ENCODE measurements around the gene KCNN3.

KCNN3 gene

DNA sequence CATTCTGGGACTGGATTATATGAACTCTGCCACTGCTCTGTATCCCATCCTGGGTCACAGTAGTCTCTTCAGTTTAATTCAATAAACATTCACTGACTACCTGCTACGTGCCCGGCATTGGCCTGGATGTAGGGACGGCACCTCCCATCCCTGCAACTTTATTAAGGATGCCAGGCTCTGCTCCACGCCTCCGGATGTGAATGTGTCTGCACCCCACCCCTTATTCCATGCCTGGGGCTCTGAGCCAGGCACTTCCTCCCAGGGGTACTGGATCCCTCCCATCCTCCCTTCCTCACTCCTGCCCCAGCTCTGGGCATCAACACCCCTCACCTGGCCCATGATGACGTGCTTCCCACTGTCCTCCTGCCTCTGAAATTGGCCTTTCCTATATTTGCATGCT is 53.7 kb downstream of the KCNN3 start:
- DNase-seq (ENCODE audit: low spot score) = no peak

DNA sequence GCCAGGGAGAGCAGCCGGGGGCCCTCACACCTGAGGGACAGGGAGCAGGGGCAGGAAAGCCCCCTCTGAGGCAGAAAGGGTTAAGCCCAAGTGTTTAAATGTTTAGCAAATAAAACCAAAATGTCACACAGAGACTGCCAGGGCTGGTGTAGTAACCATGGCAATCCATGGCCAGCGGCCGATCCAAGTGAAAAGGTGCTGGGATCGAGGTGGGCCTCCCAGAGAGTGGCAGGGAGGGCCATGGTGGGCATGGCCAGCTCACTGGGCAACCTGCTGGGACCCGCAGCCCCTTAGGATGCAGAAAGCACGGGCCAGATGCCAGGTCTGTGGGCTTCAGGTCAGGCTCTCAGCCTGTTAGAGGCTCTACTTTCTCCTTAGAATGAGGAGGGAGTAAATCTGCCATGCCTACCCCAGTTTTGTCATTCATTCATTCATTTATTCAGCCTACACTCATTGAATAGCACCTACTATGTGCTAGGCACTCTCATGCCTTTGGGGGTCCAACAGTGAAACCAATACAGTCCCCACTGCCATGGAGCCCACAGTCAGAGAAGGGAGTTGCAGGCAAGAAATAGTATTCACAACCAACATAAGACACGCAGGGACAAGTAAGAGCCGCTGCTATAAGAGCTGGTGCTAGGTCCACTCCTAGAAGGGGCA is 56.1 kb downstream of the KCNN3 start:
- no peak for DNase-seq (ENCODE audit: low spot score)

DNA sequence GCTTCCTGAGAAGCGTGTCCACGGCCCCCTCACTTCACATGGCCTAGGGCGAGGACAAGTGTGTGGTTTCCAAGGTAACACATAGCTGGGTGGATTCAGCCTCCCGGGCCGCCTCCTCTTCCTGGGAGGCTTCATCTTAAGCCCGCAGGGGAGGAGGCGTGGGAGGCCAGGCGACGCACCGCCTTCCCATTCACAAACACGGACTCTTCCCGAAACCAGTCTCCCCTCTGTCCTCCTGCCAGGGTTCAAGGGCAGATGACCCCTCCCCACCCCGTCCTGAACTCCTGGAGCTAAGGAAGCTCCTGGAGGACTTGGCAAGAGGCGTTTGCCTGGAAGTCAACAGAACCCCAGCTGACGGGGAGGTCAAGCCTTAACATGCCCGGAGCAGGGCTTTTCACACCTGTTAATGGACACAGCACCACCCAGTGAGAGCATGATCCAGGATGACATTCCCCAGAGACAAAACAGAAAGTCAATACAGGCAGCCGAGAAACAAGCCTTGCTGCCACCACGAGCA is 56.7 kb downstream of the KCNN3 start:
- no peak for DNase-seq (ENCODE audit: low spot score)

DNA sequence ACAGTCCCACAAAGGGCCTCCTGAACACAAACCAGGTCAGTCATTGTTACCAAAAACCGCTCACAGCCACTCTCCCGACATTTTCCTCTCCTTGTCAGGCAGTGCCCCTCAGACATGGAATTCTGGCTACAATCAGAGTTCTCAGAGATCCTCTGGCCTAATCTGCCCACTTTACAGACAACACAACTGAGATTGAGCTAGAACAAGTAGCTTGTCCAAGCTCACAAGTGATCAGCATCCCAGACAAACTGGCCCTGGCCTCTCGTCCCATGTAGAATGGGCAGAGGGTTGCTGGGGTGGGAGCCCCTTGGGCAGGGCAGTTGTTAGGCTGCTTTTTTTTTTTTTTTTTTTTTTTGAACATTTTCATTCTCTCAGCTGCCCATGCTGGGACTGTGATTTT is 57.2 kb downstream of the KCNN3 start:
- DNase-seq (ENCODE audit: low spot score) = no peak

DNA sequence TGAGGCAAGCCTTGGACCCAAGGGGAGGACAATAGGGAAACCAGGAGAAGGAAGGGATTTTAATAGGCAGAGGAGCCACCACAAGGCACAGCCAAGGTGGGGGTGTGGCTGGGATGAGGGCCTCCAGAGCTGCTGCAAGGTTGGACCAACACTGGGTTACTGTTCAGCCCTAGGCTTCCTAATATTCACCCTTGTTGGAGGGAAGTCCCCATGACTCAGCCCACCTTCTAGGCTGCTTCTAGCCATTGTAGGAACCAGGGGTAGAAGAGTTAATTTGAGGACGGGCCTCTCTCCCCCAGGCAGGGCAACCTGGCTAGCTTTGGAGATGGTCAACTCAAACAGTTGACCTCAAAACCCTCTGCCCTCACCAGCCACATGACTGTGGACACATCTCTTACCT is 59.5 kb downstream of the KCNN3 start:
- DNase-seq (ENCODE audit: low spot score) = no peak

DNA sequence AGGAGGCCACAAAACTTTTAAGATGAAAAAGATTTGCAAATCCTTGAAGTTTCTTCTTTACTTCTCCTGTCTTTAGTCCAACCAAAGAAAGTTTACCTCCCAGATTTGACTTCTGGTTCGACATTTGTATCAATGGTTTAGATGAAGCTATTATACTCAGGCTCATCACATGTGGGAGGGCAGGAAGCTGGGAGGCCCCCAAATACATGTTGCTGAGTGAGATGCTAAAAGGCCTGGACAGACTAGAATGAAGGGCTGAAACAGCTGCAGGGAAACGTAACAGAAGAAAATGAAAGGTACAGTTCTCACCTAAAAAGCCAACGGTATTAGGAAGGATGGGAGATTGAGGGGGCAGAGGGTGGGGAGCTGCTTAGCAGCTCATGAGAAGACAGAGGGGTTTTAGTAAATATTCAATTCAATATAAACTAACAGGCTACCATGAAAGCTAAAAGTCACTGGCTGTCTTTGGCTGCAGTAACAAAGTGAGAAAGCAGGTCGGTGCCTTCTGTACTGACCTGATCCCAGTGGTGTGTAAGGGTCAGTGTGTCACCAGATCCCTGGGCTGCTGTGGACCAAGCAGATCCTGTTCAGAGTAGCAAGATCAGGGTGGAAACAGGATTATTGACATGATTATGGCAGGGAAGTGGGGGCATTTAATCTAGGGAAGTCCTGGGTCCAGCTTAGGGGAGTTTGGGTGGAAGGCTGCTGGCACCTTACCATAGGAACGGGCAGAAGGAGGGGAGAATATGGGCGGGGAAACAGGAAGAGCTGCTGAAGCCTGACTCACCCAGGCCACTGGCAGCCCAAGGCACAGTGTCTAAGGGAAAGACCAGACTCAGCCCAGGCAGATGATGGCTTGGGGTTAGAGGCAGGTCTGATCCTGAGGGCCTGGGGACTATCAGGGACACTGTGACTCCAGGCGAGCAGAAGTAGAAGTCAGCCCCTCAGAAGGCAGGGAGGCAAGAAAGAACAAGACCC is 60.4 kb downstream of the KCNN3 start:
- no peak for DNase-seq (ENCODE audit: low spot score)

DNA sequence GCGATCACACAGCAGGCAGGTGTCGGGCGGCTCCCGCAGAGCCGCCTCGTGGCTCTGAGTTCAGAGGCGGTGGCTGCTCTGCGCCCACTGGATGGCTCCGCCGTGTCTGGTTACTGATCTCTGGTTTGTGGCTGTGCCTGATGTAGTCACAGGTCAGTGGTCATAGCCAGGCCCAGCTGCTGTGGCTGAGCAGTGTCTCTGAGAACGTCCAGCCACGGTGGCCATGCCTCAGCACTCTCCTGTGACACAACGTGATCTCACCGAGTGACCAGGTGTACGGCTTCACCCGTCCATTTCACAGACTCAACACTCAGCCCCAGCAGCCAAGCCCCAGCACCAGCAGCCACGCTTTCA is 61.2 kb downstream of the KCNN3 start:
- no peak for DNase-seq (ENCODE audit: low spot score)

DNA sequence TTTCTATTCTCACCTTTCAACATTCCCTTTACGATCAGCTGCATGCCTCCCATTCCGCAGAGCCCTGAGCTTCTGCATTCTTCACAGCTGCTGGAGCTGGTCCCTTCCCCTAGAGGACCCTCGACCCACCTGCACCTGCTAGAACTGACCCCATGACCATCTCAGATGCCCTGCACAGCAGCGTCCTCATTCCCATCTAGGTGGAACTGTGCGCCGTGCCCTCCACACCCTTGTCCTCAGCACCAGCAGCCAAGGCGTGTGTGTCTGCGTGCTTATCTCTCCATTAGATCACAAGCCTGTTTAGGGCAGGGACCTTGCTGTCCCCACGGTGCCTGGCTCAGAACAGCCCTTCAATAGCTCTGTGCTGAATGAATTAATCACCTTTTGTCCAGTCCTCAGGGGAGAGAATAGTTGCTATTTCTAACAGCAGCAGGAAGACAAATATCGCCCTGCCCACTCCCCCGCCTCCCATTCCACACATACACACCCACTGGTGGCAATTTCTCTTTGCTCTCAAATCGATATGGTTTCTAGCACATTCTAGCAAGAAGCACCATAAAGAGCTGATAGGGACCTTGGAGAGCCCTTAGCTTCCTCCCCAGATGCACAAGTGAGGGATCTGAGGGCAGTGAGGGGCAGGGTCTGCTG is 61.7 kb downstream of the KCNN3 start:
- no peak for DNase-seq (ENCODE audit: low spot score)

DNA sequence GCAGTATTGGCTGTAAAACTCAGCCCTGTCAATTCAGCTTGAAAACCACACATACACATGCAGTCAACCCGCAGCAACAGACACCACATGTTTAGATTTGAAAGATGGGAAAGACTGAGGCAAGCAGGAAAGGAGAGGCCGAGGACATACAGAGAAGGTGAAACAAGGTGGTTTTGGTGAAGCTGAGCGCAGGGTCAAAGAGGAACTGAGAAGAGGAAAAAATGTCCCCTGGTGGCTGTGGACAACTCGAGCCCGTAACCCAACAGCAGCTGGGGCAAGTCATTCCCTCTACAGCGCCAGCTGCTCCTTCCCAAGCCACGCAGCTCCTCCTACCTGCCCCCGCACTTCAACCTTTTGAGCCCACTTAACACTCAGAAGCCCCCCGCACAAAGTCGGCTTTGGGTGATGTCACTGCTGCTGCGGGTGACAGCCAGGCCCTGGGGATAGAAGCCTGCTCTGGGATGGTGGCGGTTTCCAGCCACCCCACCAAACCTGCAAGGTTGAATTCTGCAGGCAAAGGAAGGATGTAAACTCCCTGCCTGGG is 63.0 kb downstream of the KCNN3 start:
- DNase-seq (ENCODE audit: low spot score) = no peak

DNA sequence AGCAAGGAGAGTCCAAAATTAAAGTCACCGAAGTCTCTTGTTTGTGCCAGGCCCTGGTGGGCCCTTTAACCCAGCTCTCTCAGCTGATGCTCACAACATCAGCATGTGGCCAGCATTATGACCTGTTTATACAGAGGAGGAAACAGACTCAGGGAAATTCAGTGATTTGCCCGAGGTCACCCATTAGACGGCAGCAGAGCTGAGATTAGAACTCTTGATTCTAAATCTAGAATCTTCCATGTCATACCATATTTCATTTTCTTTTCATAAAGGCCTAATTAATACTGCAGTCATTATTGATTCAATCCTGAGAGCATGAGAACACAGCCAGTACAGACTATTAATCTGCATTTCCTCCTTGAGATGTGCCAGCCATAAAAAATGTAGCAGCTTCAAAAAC is 63.7 kb downstream of the KCNN3 start:
- no peak for DNase-seq (ENCODE audit: low spot score)

DNA sequence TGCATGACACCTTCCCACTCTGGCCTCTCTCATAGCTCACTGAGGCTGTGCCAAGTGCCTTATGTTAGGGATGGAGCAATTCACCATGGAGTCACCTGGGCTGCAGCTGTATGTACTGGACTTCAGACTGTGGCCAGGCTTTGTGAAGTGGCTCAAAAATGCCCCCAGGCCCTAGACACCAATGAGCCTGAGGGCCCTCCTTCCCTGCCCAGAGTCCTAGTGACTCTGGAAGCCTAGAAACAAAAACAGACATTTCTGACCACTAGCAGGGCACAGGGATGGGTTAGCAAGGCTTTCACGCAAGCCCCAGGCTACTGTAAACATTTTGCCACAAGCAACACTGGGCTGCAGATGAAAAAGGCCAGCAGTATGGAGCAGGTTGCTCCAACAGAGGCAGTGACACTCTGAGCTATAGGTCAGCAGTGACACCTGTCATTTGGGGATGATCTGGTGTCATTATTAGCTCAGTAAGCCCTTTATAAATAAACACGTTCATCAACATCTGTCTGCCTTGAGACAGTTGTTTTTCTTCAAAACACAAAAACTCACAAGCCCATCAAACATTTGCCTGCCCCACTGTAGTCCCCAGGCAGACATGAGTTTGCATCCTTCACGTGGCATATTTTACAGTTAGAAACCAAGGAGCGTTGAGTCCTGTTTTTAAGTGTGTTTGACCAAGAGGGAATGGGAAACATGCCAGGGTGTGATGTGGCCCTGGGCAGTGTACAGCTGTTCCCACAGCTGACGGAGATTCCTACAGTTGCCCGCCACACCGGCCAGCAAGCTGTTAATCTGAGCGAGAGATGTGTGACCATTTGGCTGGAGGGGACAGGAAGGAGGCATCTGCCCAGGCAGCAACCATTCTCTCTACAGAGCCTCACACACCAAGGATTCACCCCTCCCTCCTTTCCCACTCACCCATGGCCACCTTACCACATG is 66.8 kb downstream of the KCNN3 start:
- DNase-seq (ENCODE audit: low spot score) = no peak

DNA sequence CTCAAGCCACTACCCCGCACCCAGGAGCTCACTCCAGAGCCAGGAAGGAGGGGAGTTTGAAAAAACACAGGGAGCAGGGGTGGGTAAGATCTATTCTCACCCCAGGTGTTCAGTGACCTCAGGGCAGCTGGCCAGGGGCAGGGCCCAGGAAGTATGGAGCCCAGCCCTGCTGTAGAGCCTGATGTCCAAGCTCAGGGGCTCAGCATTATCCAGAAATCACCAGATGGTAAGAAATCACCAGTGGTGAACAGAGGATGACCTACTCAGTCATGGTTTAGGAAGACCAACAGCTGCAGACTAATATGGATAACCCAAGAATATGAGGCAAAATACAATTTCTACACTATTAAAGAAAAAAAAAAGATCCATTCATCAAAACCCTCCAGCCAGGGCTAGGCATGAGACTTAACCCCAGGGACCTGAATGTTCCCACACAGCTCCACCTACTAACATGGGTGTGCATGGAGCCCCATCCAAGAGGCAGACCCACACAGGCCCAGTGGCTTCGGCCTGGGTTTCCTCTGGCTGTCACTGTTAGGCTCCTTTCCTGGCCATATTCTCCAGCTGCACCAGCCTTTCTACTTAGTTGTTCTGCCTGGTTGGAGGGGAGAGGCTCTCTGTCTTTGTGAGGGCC is 67.6 kb downstream of the KCNN3 start:
- DNase-seq (ENCODE audit: low spot score) = no peak

DNA sequence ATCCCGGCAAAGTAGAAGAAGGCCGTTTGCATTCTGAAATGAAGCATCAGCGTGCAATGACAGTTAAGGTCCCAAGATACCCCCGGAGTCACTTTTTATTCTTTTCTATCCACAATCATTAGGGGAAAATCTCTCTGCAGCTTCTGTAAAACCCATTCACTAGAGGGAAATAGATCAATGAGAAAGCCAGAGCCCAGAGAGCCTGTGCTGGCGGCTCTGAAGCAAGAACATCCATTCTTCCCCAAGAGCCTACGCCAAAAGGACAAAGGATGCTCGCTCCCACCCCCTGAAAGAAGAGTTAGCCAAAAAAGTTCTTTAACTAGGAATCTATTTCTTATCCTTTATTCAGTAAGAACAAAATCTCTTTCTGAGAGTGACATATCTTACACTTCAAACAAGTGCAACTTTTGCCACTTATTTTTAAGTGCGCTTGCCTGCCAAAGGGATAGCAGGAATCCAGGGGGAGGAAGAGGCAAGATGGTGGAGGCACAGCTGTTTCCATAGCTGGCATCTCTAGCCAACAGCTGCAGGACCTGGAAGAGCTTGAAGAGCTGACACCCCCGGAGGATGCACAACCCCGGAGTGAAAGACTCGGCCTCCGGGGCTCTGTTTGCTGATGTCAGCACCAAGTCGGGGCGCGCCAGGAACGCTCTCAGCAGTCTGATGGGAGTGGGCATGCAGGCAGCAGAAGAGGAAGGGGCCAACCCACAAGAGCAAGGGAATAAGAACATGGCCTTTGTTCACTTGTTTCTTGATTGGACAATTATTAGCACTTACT is 68.7 kb downstream of the KCNN3 start:
- no peak for DNase-seq (ENCODE audit: low spot score)

DNA sequence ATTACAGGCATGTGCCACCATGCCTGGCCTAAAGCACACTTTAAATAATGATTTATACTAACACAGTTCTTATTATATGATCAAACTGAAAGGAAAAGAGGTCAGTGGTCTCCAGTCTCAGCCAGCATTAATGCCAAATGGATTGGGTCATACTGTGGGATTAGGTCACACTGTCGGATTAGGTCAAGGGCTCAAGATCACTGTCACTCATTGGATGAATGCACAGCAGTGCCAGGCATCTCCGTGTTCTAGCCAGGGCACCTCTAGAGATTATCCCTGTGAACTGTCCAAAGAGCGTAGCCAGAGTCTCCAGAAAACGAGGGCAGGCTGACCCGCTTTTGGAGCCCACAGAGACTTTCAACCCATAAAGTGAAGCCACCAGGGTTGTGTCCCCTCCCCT is 70.9 kb downstream of the KCNN3 start:
- no peak for DNase-seq (ENCODE audit: low spot score)

DNA sequence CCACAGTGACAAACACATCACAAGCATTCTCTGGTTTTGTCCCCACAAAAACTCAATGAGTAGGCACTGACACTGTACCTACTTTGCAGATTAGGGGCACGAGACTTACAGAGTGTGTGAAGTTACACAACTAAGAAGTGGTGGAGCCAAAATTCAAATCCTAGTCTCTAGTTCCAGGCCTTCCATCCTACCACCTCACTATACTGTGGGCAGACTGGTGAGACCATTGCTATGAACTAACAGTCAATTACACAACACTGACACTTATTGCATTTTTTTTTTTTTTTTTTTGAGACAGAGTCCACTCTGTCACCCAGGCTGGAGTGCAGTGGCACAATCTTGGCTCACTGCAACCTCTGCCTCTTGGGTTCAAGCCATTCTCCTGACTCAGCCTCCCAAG is 71.4 kb downstream of the KCNN3 start:
- no peak for DNase-seq (ENCODE audit: low spot score)

DNA sequence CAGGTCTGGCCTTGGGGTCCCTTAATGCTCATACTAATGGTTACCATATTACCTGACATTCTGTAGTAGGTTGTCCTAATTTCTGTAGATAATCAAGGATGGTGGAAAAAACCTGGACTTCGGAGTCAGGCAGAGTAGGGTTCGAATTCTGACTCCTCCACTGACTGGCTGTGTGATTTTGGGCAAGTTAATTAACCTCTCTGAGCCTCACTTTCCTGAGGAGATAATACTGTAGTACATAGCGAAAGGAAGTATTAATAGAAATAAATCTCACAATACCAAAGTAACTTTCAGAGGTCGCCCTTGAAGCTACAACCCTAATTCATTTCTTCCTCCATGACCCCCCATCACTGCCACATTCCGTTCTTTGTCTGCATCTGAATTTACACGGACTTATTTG is 72.9 kb downstream of the KCNN3 start:
- DNase-seq (ENCODE audit: low spot score) = no peak

DNA sequence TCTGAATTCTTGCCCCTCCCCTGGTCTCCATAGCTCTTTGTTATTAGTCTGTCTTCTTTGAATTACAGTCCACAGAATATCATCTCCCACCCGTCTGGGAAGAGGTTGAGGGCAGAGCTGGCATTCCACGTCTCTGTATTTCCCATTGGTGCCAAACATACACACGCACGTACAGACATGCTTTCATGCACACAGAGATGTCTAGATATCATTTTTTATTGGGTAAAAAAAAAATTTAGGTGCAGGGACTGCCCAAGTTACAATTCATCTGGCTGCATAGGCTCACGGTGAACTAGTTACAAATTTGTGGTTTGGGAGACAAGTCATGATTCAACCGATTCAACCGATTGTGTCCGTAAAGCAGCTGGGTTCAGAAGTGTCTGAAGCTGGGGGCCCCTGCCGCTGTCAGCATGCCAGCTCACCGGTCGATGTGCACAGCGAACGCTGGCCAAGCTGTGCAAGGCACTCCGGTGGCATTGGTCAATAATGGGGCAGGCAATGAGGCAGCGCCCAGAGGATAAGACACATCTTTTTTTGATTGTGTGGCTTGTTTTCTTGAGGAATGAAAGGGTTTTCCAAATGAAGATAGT is 73.7 kb downstream of the KCNN3 start:
- DNase-seq (ENCODE audit: low spot score) = no peak

DNA sequence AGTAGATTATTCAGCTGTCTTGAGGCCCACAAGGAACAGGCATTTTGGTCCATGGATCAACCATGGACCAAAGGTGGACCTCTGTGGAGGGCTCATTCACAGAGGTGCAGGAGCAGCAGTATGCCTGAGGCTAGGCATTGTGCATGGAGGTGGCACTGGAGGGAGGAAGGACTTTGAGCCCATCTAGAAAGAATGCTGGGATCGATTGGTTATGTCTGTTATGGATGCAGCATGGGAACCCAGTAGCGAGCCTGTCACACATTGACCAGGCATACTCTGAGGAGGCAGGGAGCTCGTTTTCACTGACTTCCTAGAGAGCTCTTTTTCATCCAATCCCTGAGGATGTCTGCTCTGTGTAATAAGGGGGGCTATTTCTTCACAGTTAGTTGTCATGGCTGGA is 75.5 kb downstream of the KCNN3 start:
- DNase-seq (ENCODE audit: low spot score) = no peak

DNA sequence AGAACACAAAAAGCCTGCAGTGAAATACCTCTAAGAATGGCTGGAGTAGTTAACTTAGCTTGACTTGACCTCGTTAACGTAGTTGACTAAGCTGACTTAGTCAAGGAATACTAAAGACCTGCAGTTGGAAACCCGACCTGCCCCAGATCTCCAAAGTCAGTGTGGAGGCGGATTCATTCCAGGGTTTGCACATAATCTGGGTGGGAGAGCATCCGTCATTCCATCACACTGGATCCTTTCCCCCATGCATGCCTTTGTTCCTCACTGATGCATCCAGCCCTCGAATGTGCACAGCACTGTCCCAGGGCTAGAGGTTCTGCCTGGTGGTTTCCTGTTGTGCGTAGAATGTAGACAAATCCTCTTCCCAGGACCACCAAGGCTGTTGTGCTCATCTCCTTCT is 76.4 kb downstream of the KCNN3 start:
- DNase-seq (ENCODE audit: low spot score) = no peak

DNA sequence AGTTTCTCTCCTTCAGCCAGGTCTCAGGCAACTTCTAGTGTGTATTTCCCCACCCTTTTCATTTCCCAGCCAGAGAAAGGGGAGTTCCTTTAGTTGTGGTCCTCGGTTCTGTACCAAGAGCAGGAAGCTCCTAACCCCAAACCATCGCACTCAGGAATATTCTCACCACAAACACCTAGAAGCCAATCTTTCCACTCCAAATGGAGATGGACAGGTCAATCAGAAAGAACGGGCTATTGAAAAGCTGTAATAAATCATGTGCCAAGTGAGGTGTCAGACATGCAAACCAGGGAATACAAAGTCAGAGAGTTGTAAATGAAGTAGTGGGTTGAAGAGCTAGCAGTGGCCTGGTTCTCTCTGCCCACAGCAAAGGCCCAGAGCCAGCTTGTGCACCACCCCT is 77.2 kb downstream of the KCNN3 start:
- no peak for DNase-seq (ENCODE audit: low spot score)

All from globus pallidus (tissue), 1 donor.